MV-4-11 (cell line): ENCODE data around the gene NOLC1.
A peak's percentile ranks its signal among the peaks of the same experiment; 100 is the strongest.

ENCODE experiments used
- DNase-seq: peaks from one replicate; lab custom pipeline; 2025; lab: John Stamatoyannopoulos, UW

NOLC1 gene

DNA sequence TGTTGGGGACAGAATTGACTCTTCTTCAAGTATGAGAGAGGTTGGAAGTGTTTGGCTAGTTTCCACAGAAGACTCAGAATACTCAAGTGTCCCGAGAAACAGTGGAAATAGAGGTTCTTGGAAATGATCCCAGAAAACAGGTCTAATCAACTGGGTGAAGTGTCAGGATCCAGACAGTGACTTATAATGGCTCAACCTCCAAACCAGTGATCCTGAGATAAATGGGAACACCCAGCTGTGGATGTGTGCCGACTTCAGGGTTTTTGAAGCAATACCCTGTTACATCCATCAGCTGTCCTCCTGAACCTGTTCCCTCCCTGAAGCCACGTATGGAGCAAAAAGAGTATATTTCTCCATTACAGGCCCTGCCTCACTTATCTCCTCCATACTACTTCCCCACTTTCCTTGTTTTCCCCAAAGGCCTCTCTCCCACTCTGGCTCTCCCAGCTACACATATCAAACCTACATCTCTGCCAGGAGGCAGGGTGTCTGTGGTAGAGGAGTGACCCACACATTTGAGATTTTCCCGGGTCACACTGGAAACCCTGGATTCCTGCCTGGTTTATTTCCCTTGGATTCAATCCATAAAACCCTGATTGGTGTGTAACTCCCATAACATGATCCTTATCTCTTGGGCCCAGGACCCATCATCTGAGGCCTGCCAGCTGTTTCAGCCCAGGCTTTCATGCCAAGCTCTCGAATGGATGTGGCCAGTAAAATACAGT lies 56.3 kb downstream of the NOLC1 start:
- DNase-seq: no peak

DNA sequence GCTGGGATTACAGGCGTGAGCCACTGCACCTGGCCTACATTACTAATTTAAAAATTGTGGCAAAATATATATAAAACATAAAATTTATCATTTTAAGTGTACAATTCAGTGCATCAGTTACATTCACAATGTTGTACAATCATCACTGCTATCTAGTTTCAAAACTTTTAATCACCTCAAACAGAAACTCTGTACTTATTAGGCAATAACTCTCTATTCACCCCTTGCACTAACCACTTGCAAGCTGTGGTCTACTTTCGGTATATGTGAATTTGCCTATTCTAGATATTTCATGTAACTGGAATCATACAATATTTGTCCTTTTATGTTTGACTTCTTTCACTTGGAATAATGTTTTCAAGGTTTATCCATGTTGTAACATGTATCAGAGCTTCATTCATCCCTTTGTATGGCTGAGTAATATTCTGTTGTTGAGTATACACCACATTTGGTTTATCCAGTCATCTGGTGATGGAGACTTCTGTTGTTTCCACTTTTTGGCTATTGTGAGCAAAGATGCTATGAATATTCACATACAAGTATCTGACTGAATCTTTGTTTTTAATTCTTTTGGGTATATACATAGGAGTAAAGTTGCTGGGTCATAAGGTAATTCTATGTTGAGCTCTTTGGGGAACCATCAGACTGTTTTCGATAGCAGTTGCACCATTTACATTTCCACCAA lies 59.6 kb downstream of the NOLC1 start:
- DNase-seq: peak; percentile 37
